ENCODE results near the gene PPP2R2D.

The PPP2R2D gene

DNA sequence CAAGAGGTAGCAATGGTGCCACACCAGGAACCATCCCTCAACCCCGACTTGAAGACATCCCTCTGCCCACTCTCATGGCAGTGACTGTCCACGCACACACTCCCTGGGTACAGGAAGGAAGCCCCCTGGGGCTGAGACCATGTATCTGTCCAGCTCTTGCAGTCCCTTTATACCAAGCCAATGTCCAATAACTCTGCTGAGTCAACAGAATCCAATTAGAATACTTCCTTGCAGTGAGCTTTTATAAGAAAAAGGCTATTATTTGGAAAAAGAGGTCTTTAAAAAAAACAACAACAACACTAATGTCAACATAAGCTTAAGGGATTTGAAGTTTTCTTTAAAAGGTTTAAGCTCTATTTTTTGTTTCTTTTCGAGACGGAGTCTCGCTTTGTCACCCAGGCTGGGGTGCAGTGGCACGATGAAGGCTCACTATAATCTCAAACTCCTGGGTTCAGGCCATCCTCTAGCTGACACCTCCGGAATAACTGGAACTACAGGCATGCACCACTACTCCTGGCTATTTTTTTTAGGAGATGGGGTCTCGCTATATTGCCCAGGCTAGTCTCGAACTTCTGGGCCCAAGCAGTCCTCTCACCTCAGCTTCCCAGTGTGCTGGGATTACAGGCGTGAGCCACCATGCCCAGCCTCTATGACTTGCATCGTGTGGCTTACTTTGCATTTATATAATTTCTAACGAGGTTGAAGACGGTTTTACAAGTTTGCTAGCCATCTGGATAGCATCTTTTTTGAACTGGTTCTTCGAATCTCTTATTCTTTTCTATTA lies 73.4 kb downstream of the PPP2R2D start:
- Histone ChIP-seq H3K4me3 (ENCODE audit: low read depth, low read length) (no peak overlapping the region), H3K27me3 (replicated peaks) (no peaks in the 10 kb centered on the region), H3K27ac (no peak overlapping the region), H3K36me3 (replicated peaks) (peaks cover 11% of the 10 kb centered on the region)
- TF ChIP-seq, protein P1, sequence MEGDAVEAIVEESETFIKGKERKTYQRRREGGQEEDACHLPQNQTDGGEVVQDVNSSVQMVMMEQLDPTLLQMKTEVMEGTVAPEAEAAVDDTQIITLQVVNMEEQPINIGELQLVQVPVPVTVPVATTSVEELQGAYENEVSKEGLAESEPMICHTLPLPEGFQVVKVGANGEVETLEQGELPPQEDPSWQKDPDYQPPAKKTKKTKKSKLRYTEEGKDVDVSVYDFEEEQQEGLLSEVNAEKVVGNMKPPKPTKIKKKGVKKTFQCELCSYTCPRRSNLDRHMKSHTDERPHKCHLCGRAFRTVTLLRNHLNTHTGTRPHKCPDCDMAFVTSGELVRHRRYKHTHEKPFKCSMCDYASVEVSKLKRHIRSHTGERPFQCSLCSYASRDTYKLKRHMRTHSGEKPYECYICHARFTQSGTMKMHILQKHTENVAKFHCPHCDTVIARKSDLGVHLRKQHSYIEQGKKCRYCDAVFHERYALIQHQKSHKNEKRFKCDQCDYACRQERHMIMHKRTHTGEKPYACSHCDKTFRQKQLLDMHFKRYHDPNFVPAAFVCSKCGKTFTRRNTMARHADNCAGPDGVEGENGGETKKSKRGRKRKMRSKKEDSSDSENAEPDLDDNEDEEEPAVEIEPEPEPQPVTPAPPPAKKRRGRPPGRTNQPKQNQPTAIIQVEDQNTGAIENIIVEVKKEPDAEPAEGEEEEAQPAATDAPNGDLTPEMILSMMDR (IDR thresholded peaks at IDR 0.05; ENCODE audit: low read depth, low read length, missing control alignments): no peak
- in situ Hi-C loops (cut with HindIII; ENCODE audit: low pct_ligation_motif_present, low sequenced_read_pairs): no loop called here
- DNase-seq: no peak

DNA sequence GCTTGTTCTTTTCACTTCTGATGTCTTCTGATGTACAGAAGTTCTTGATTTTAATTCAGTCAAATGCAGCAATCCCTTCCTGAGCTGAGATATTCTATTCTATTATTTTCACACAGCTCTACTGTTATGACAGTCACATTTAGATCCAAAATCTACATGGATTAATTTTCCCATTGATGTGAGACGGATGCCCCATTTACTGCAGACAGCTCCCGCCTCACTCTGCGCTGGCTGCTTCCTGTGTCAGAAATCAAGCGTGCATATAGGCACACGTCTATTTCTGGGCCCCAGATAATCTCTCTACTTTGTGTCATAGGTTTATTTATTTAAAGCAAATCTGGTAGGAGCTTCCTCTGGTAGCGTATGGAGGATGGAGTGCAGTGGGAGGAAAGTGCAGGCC lies 74.2 kb downstream of the PPP2R2D start:
- no peak for DNase-seq
- no peaks in the 10 kb centered on the region for H3K27me3 ChIP-seq (replicated peaks)
- TF ChIP-seq, protein P1 (IDR thresholded peaks at IDR 0.05; ENCODE audit: low read depth, low read length, missing control alignments): no peak
- peaks cover 3% of the 10 kb centered on the region for H3K36me3 ChIP-seq (replicated peaks)
- no peak overlapping the region for H3K4me3 ChIP-seq (ENCODE audit: low read depth, low read length)
- no peak overlapping the region for H3K27ac ChIP-seq
- in situ Hi-C loops (cut with HindIII; ENCODE audit: low pct_ligation_motif_present, low sequenced_read_pairs): no loop called here

DNA sequence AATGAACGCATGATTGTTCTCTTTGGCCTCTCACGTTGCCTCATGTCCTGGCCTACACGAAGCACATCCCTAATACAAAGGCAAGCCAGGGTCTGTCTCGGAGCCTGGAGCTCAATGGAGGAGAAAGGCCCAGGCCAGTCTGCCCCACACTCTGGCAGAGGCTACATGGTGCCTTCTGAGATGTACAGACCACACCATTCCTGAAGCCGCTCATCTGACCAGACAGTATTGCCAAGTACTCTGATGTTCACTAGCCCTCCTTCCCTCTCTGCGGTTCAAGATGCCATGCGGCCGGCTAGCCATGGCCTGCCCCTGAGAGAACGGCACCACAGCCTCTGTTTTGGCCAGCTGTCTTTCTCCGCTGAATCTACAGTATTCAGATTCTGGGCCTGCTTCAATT lies 75.0 kb downstream of the PPP2R2D start:
- in situ Hi-C loops (cut with HindIII; ENCODE audit: low pct_ligation_motif_present, low sequenced_read_pairs): no loop called here
- TF ChIP-seq, protein P1 (IDR thresholded peaks at IDR 0.05; ENCODE audit: low read depth, low read length, missing control alignments): no peak
- no peak overlapping the region for H3K4me3 ChIP-seq (ENCODE audit: low read depth, low read length)
- no peak for DNase-seq
- H3K36me3 ChIP-seq (replicated peaks): no peaks in the 10 kb centered on the region
- H3K27ac ChIP-seq: no peak overlapping the region
- no peaks in the 10 kb centered on the region for H3K27me3 ChIP-seq (replicated peaks)

DNA sequence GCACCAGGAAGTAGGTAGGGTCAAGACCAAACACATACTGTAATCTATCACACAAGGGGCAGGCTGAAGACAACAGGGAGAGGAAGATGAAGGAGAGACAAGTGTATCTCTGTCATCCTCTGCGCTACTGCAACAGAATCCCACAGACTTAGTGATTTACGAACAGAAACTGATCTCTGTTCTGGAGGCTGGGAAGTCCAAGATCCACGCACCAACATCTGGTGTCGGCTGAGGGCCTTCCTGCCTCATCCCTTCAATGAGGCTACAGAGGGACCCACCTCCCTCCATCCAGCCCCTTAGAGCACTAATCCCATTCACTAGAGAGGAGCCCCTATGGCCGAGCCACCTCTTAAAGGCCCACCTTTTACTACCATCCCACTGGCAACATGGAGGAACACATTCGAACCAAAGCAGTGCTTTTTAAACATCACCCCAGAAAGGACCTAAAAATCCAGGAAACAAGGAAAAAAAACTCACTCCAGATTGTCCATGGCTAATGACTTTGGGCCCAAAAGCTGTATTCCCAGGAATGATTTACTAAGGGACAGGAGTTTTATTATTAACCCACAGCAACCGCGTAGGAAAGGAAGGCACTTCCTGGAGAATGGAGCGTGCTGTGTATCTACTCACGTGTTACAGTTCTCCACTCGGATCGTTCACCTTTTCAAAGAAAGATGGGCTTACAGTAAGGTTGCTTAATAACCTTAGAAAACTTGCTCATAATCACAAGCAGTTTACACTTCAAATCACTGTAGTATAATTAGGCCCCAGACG lies 76.7 kb downstream of the PPP2R2D start:
- Histone ChIP-seq H3K36me3 (replicated peaks) (no peaks in the 10 kb centered on the region), H3K27me3 (replicated peaks) (no peaks in the 10 kb centered on the region), H3K4me3 (ENCODE audit: low read depth, low read length) (no peak overlapping the region), H3K27ac (no peak overlapping the region)
- DNase-seq: no peak
- in situ Hi-C loops (cut with HindIII; ENCODE audit: low pct_ligation_motif_present, low sequenced_read_pairs): no loop called here
- TF ChIP-seq, protein P1 (IDR thresholded peaks at IDR 0.05; ENCODE audit: low read depth, low read length, missing control alignments): no peak

DNA sequence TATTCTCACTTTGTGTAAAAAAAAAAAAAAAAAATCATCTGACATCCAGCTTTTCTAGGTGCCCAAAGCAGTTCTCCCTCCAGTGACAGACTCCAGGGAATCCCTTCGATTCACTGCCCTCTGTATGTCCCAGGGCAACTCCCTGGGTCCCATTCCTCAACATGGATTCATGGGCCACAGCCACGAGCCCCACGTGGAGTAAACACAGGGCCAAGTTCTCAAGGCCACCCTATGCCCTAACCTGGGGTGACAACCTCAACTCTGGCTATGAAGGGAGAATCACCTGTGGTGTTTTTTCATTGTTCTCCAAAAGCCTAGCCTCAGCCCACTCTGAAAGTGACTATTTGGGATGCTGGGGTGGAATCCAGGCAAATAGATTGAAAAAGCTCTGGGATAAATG lies 77.6 kb downstream of the PPP2R2D start:
- TF ChIP-seq, protein P1 (IDR thresholded peaks at IDR 0.05; ENCODE audit: low read depth, low read length, missing control alignments): no peak
- in situ Hi-C loops (cut with HindIII; ENCODE audit: low pct_ligation_motif_present, low sequenced_read_pairs): no loop called here
- Histone ChIP-seq H3K4me3 (ENCODE audit: low read depth, low read length) (no peak overlapping the region), H3K27me3 (replicated peaks) (no peaks in the 10 kb centered on the region), H3K27ac (no peak overlapping the region), H3K36me3 (replicated peaks) (no peaks in the 10 kb centered on the region)
- DNase-seq: no peak

Measured in brain microvascular endothelial cell (primary cell).